ENCODE data around the gene POMT1. TPM values are rescaled to one million over a fixed set of nuclear protein-coding genes. Genes with fewer than 3 reads are reported as not detected.

POMT1 gene
- total RNA-seq, 1 donor: 32.6 TPM

GRCh38 chr9:131503626-131504465 lies 1.1 kb downstream of the POMT1 start:
- Histone ChIP-seq H3K27me3 (ENCODE audit: insufficient read depth, low read length) (no peaks in the 10 kb centered on the region), H3K79me2 (ENCODE audit: insufficient read depth, low read length) (peaks cover 38% of the 10 kb centered on the region), H2AFZ (ENCODE audit: low read length) (peak overlapping the region; percentile 67), H3K36me3 (ENCODE audit: insufficient read depth, low read length) (peaks cover 26% of the 10 kb centered on the region), H3K4me3 (ENCODE audit: insufficient read depth, low read length) (peak overlapping the region; percentile 81), H4K20me1 (ENCODE audit: insufficient read depth, low read length) (peaks cover 13% of the 10 kb centered on the region), H3K4me1 (ENCODE audit: insufficient read depth, low read length) (peaks cover 15% of the 10 kb centered on the region), H3K4me2 (ENCODE audit: insufficient read depth, low read length) (peak overlapping the region; percentile 82), H3K27ac (ENCODE audit: low read depth, low read length) (peak overlapping the region; percentile 31), H3K9me3 (ENCODE audit: low read depth, low read length) (no peaks in the 10 kb centered on the region)
- no peak for TF ChIP-seq CTCF (IDR thresholded peaks at IDR 0.05; ENCODE audit: extremely low read depth, low read depth, low read length)
- DNase-seq (ENCODE audit: insufficient read length, low spot score, missing footprints): peak; percentile 92

- Histone ChIP-seq H3K36me3 (ENCODE audit: insufficient read depth, low read length) (peaks cover 22% of the 10 kb centered on the region), H3K4me3 (ENCODE audit: insufficient read depth, low read length) (no peak overlapping the region), H3K79me2 (ENCODE audit: insufficient read depth, low read length) (peaks cover 38% of the 10 kb centered on the region), H3K9me3 (ENCODE audit: low read depth, low read length) (no peaks in the 10 kb centered on the region), H3K27me3 (ENCODE audit: insufficient read depth, low read length) (no peaks in the 10 kb centered on the region), H3K27ac (ENCODE audit: low read depth, low read length) (no peak overlapping the region), H3K4me1 (ENCODE audit: insufficient read depth, low read length) (peaks cover 15% of the 10 kb centered on the region), H3K4me2 (ENCODE audit: insufficient read depth, low read length) (no peak overlapping the region), H2AFZ (ENCODE audit: low read length) (no peak overlapping the region), H4K20me1 (ENCODE audit: insufficient read depth, low read length) (peaks cover 10% of the 10 kb centered on the region)
- no peak for DNase-seq (ENCODE audit: insufficient read length, low spot score, missing footprints)
- no peak for TF ChIP-seq CTCF (IDR thresholded peaks at IDR 0.05; ENCODE audit: extremely low read depth, low read depth, low read length)
Observed at GRCh38 chr9:131505012-131505411, 2.3 kb downstream of the POMT1 start.

- TF ChIP-seq CTCF (IDR thresholded peaks at IDR 0.05; ENCODE audit: extremely low read depth, low read depth, low read length): no peak
- H3K36me3 ChIP-seq (ENCODE audit: insufficient read depth, low read length): peaks cover 66% of the 10 kb centered on the region
- H3K4me2 ChIP-seq (ENCODE audit: insufficient read depth, low read length): no peak overlapping the region
- H3K79me2 ChIP-seq (ENCODE audit: insufficient read depth, low read length): peaks cover 10% of the 10 kb centered on the region
- no peak overlapping the region for H3K27ac ChIP-seq (ENCODE audit: low read depth, low read length)
- no peak overlapping the region for H3K4me3 ChIP-seq (ENCODE audit: insufficient read depth, low read length)
- H2AFZ ChIP-seq (ENCODE audit: low read length): no peak overlapping the region
- H3K9me3 ChIP-seq (ENCODE audit: low read depth, low read length): no peaks in the 10 kb centered on the region
- DNase-seq (ENCODE audit: insufficient read length, low spot score, missing footprints): no peak
- H4K20me1 ChIP-seq (ENCODE audit: insufficient read depth, low read length): no peaks in the 10 kb centered on the region
- H3K4me1 ChIP-seq (ENCODE audit: insufficient read depth, low read length): no peaks in the 10 kb centered on the region
- H3K27me3 ChIP-seq (ENCODE audit: insufficient read depth, low read length): no peaks in the 10 kb centered on the region
Observed at GRCh38 chr9:131511416-131511815, 8.7 kb downstream of the POMT1 start.

GRCh38 chr9:131511880-131512279 lies 9.2 kb downstream of the POMT1 start:
- no peaks in the 10 kb centered on the region for H4K20me1 ChIP-seq (ENCODE audit: insufficient read depth, low read length)
- peaks cover 71% of the 10 kb centered on the region for H3K36me3 ChIP-seq (ENCODE audit: insufficient read depth, low read length)
- no peak for TF ChIP-seq CTCF (IDR thresholded peaks at IDR 0.05; ENCODE audit: extremely low read depth, low read depth, low read length)
- no peak overlapping the region for H3K4me3 ChIP-seq (ENCODE audit: insufficient read depth, low read length)
- H3K4me2 ChIP-seq (ENCODE audit: insufficient read depth, low read length): no peak overlapping the region
- peaks cover 8% of the 10 kb centered on the region for H3K79me2 ChIP-seq (ENCODE audit: insufficient read depth, low read length)
- no peak for DNase-seq (ENCODE audit: insufficient read length, low spot score, missing footprints)
- H3K9me3 ChIP-seq (ENCODE audit: low read depth, low read length): no peaks in the 10 kb centered on the region
- H2AFZ ChIP-seq (ENCODE audit: low read length): no peak overlapping the region
- H3K27me3 ChIP-seq (ENCODE audit: insufficient read depth, low read length): no peaks in the 10 kb centered on the region
- H3K4me1 ChIP-seq (ENCODE audit: insufficient read depth, low read length): no peaks in the 10 kb centered on the region
- no peak overlapping the region for H3K27ac ChIP-seq (ENCODE audit: low read depth, low read length)

All from osteoblast (primary cell).